Measurements from ENCODE around the gene CARD6. TPM values are rescaled to one million over a fixed set of nuclear protein-coding genes. Genes with fewer than 3 reads are reported as not detected.
"Not testable (repeated sequence)": the region's sequence is repeated elsewhere in the genome, so short reads cannot be mapped to it uniquely, and the experiment has no call there.

Gene CARD6
- total and polyA plus RNA-seq, 2 of the 4 experiments (the other 2 are of a cell fraction), result 1.8 to 4.3 TPM

- H3K56ac ChIP-seq (ENCODE audit: extremely low read depth, insufficient read depth, low read length); H2BK120ac ChIP-seq (ENCODE audit: low read depth, low read length); H3K9me1 ChIP-seq (ENCODE audit: insufficient read depth, low read length); H2AK5ac ChIP-seq (ENCODE audit: low read depth, low read length); H2AFZ ChIP-seq (replicated peaks; ENCODE audit: low read length, poor library complexity); H3K36me3 ChIP-seq (ENCODE audit: control insufficient read depth, insufficient read depth, low read length); BruUV-seq (replicated peaks); H3K4me2 ChIP-seq (ENCODE audit: low read depth, low read length); dilution Hi-C loops (cut with HindIII; ENCODE audit: low sequenced_read_pairs, unreplicated experiment); H3K23ac ChIP-seq (ENCODE audit: low read depth, low read length); H3K9ac ChIP-seq (ENCODE audit: low read depth, low read length); H2BK15ac ChIP-seq (ENCODE audit: low read depth, low read length); H4K5ac ChIP-seq (ENCODE audit: low read depth, low read length); H3K14ac ChIP-seq (replicated peaks; ENCODE audit: low read depth, low read length); H2BK5ac ChIP-seq (ENCODE audit: low read depth, low read length, poor library complexity, severe bottlenecking); H4K91ac ChIP-seq (ENCODE audit: insufficient read depth, low read depth, low read length); H2BK20ac ChIP-seq (ENCODE audit: low read depth, low read length); ATAC-seq (ENCODE audit: low read depth); CTCF ChIA-PET; H3K4ac ChIP-seq (ENCODE audit: low read depth, low read length); H3K4me1 ChIP-seq (ENCODE audit: control insufficient read depth, insufficient read depth, low read length); in situ Hi-C loops (cut with MboI; ENCODE audit: low sequenced_read_pairs); H2AK9ac ChIP-seq (replicated peaks; ENCODE audit: low read depth, low read length, poor library complexity); intact Hi-C loops (cut with micrococcal nuclease); DNase-seq; POLR2A ChIA-PET (ENCODE audit: unreplicated experiment); H3K27me3 ChIP-seq (ENCODE audit: control insufficient read depth, insufficient read depth, low read length); H3K9me3 ChIP-seq (ENCODE audit: control insufficient read depth, insufficient read depth, low read length); H4K8ac ChIP-seq (ENCODE audit: low read depth in 2 of 2, low read length in 2 of 2); H3K18ac ChIP-seq (ENCODE audit: low read depth, low read length); H3K4me3 ChIP-seq (ENCODE audit: insufficient read depth, low read depth, low read length); H3K27ac ChIP-seq (ENCODE audit: insufficient read depth, low read length): not testable (repeated sequence)
- Histone ChIP-seq H3K79me1 (ENCODE audit: low read depth in 1 of 2, low read length in 2 of 2) (peaks cover 0 to 43% of the 10 kb centered on the region in 2 experiments; a peak in 2 of 4 replicates), H4K20me1 (ENCODE audit: insufficient read depth, low read length) (peaks cover 71% of the 10 kb centered on the region)
- WGBS, 2 experiments (ENCODE audit: extremely low coverage in 2 of 2, insufficient read length in 1 of 2), result no CpG with 5 or more reads among the region's 3 CpGs
These were observed 46.3 kb upstream of the CARD6 start for GRCh38 chr5:40794877-40795276.

All from IMR-90 (cell line).